Mucosa of rectum (tissue), 2 donors: Measurements from ENCODE around the gene CDH13.

Source experiments
- H3K27ac ChIP-seq, 2 donors: one replicate each; pipeline ENCODE4 v1.7.0; 2013; ENCODE audit warnings: inconsistent platforms in 2 of 2, low read depth in 2 of 2, low read length in 2 of 2
- H3K27me3 ChIP-seq, 2 donors: one replicate each; pipeline ENCODE4 v1.7.0; 2013; ENCODE audit warnings: low read length in 2 of 2; ENCODE audit not compliant: control insufficient read depth in 2 of 2, insufficient read depth in 2 of 2
- H3K36me3 ChIP-seq, 2 donors: one replicate each; pipeline ENCODE4 v1.7.0; 2013; ENCODE audit warnings: low read length in 2 of 2; ENCODE audit not compliant: control insufficient read depth in 2 of 2, insufficient read depth in 2 of 2
- H3K4me1 ChIP-seq, 2 donors: one replicate each; pipeline ENCODE4 v1.7.0; 2013; ENCODE audit warnings: low read length in 2 of 2, mild to moderate bottlenecking in 1 of 2; ENCODE audit not compliant: control insufficient read depth in 2 of 2, insufficient read depth in 2 of 2
- H3K4me3 ChIP-seq, 2 donors: one replicate each; pipeline ENCODE4 v1.7.0; 2013; ENCODE audit warnings: low read length in 2 of 2
- H3K9ac ChIP-seq, 2 donors: one replicate each; pipeline ENCODE4 v1.7.0; 2013; ENCODE audit warnings: low read length in 2 of 2, low read depth in 1 of 2, mild to moderate bottlenecking in 1 of 2
- H3K9me3 ChIP-seq, 2 donors: one replicate each; pipeline ENCODE4 v1.7.0; 2013; ENCODE audit warnings: low read length in 2 of 2; ENCODE audit not compliant: control insufficient read depth in 2 of 2
- donor health status: healthy.
- donor health status: Normal muscosa, but diverticular disease.

CDH13 gene

GRCh38 chr16:83300326-83300725, 673.6 kb downstream of the CDH13 start:
- Histone ChIP-seq H3K36me3 (no peaks in the 10 kb centered on the region), H3K27ac (no peak overlapping the region), H3K9ac (no peak overlapping the region), H3K4me3 (no peak overlapping the region), H3K9me3 (no peaks in the 10 kb centered on the region), H3K4me1 (no peaks in the 10 kb centered on the region), H3K27me3 (no peaks in the 10 kb centered on the region)

GRCh38 chr16:83301971-83302370, 675.2 kb downstream of the CDH13 start:
- no peaks in the 10 kb centered on the region for H3K9me3 ChIP-seq
- no peaks in the 10 kb centered on the region for H3K36me3 ChIP-seq
- H3K4me3 ChIP-seq: no peak overlapping the region
- H3K27ac ChIP-seq: no peak overlapping the region
- no peak overlapping the region for H3K9ac ChIP-seq
- H3K4me1 ChIP-seq: no peaks in the 10 kb centered on the region
- H3K27me3 ChIP-seq: no peaks in the 10 kb centered on the region

GRCh38 chr16:83302853-83303252, 676.1 kb downstream of the CDH13 start:
- H3K9ac ChIP-seq: no peak overlapping the region
- no peaks in the 10 kb centered on the region for H3K9me3 ChIP-seq
- no peaks in the 10 kb centered on the region for H3K36me3 ChIP-seq

GRCh38 chr16:83305092-83305491, 678.3 kb downstream of the CDH13 start:
- H3K9ac ChIP-seq: no peak overlapping the region
- H3K27me3 ChIP-seq: no peaks in the 10 kb centered on the region
- H3K36me3 ChIP-seq: no peaks in the 10 kb centered on the region
- H3K27ac ChIP-seq: no peak overlapping the region
- H3K4me1 ChIP-seq: no peaks in the 10 kb centered on the region
- H3K9me3 ChIP-seq: no peaks in the 10 kb centered on the region
- no peak overlapping the region for H3K4me3 ChIP-seq

More at GRCh38 chr16:83302853-83303252, 676.1 kb downstream of the CDH13 start:
- no peaks in the 10 kb centered on the region for H3K4me1 ChIP-seq
- H3K27ac ChIP-seq: no peak overlapping the region
- H3K27me3 ChIP-seq: no peaks in the 10 kb centered on the region
- no peak overlapping the region for H3K4me3 ChIP-seq

GRCh38 chr16:83306961-83307593, 680.3 kb downstream of the CDH13 start:
- H3K4me1 ChIP-seq: no peaks in the 10 kb centered on the region
- H3K9ac ChIP-seq: no peak overlapping the region
- H3K27ac ChIP-seq: no peak overlapping the region
- no peaks in the 10 kb centered on the region for H3K36me3 ChIP-seq
- no peaks in the 10 kb centered on the region for H3K27me3 ChIP-seq
- H3K4me3 ChIP-seq: no peak overlapping the region
- H3K9me3 ChIP-seq: no peaks in the 10 kb centered on the region

GRCh38 chr16:83307594-83307992, 680.8 kb downstream of the CDH13 start:
- no peaks in the 10 kb centered on the region for H3K9me3 ChIP-seq
- no peak overlapping the region for H3K27ac ChIP-seq
- no peaks in the 10 kb centered on the region for H3K4me1 ChIP-seq
- no peaks in the 10 kb centered on the region for H3K27me3 ChIP-seq
- H3K4me3 ChIP-seq: no peak overlapping the region
- no peak overlapping the region for H3K9ac ChIP-seq
- no peaks in the 10 kb centered on the region for H3K36me3 ChIP-seq

- no peaks in the 10 kb centered on the region for H3K27me3 ChIP-seq
- no peaks in the 10 kb centered on the region for H3K36me3 ChIP-seq
- H3K9me3 ChIP-seq: no peaks in the 10 kb centered on the region
- H3K27ac ChIP-seq: no peak overlapping the region
- H3K9ac ChIP-seq: no peak overlapping the region
- no peak overlapping the region for H3K4me3 ChIP-seq
- no peaks in the 10 kb centered on the region for H3K4me1 ChIP-seq
These were observed 681.6 kb downstream of the CDH13 start for GRCh38 chr16:83308414-83308813.

- Histone ChIP-seq H3K4me1 (no peaks in the 10 kb centered on the region), H3K36me3 (no peaks in the 10 kb centered on the region), H3K4me3 (no peak overlapping the region), H3K9ac (no peak overlapping the region), H3K27ac (no peak overlapping the region), H3K27me3 (no peaks in the 10 kb centered on the region), H3K9me3 (no peaks in the 10 kb centered on the region)
These were observed 684.0 kb downstream of the CDH13 start for GRCh38 chr16:83310816-83311215.

- Histone ChIP-seq H3K4me3 (no peak overlapping the region), H3K4me1 (no peaks in the 10 kb centered on the region), H3K9ac (no peak overlapping the region), H3K27ac (no peak overlapping the region), H3K27me3 (no peaks in the 10 kb centered on the region), H3K9me3 (no peaks in the 10 kb centered on the region), H3K36me3 (no peaks in the 10 kb centered on the region)
These were observed 685.4 kb downstream of the CDH13 start for GRCh38 chr16:83312015-83312717.

- H3K27ac ChIP-seq: no peak overlapping the region
- no peaks in the 10 kb centered on the region for H3K9me3 ChIP-seq
These were observed 686.0 kb downstream of the CDH13 start for GRCh38 chr16:83312718-83313245.

More at GRCh38 chr16:83312718-83313245, 686.0 kb downstream of the CDH13 start:
- Histone ChIP-seq H3K27me3 (no peaks in the 10 kb centered on the region), H3K4me1 (no peaks in the 10 kb centered on the region), H3K9ac (no peak overlapping the region), H3K36me3 (no peaks in the 10 kb centered on the region), H3K4me3 (no peak overlapping the region)
